HCT116 (cell line): Measurements from ENCODE around the gene PRR23B. TPM values are rescaled to one million over a fixed set of nuclear protein-coding genes. Genes with fewer than 3 reads are reported as not detected.

Experiments used
- ATAC-seq: fragments of 200-7000 bp; cut with Tn5 transposase; 2 replicates; pipeline ENCODE4 v1.9.1; 2020; ENCODE audit warnings: mild to moderate bottlenecking, moderate library complexity
- BruUV-seq: library from RNA; stranded (reverse); fragments of 400-500 nt; replicated peaks from 2 replicates; lab custom pipeline; 2021; lab: Mats Ljungman, UMichigan
- CTCF ChIA-PET: fragments of 300-600 bp; sonication (Branson Sonifier 250); formaldehyde crosslinking; loops from one replicate; lab custom pipeline; 2021; ENCODE audit warnings: antibody characterized with exemption; lab: Charles Lee
- POLR2A ChIA-PET: fragments of 300-600, 350-600 bp; sonication (Branson Sonifier 250); formaldehyde crosslinking; loops from one replicate; lab custom pipeline; 2021; ENCODE audit warnings: antibody characterized with exemption; lab: Charles Lee
- RAD21 ChIA-PET, 2 experiments: fragments of 300-600 bp; sonication (Branson Sonifier 250); formaldehyde crosslinking; loops; one replicate each; lab custom pipeline; 2023; ENCODE audit warnings: low total read pairs in 2 of 2; ENCODE audit not compliant: uncharacterized antibody in 2 of 2, unreplicated experiment in 2 of 2, low non-redundant PET in 1 of 2; lab: Charles Lee
- DNase-seq: peaks from one replicate; pipeline ENCODE4 v3.0.0-alpha.2; 2010; ENCODE audit warnings: low read depth, low spot score
- H2AFZ ChIP-seq: fragments of 200-600 bp; shearing (Covaris generic), sonication (generic); 2 replicates; pipeline ENCODE4 v1.6.1; 2017; ENCODE audit warnings: low read depth, mixed run types, mixed read lengths, antibody characterized with exemption, low read length; ENCODE audit not compliant: poor library complexity, severe bottlenecking
- H3K27ac ChIP-seq: 2 replicates; pipeline ENCODE4 v1.5.1; 2012; ENCODE audit warnings: low read depth, low read length
- H3K27me3 ChIP-seq: fragments of 200-600 bp; sonication (generic); 2 replicates; pipeline ENCODE4 v1.6.1; 2016; ENCODE audit warnings: mixed run types, low read length, mixed read lengths; ENCODE audit not compliant: insufficient read depth
- H3K36me3 ChIP-seq, 2 experiments: fragments of 200-500 bp in 1 of 2; fragments of 200-600 bp in 1 of 2; sonication (Bioruptor generic) in 1 of 2; sonication (generic) in 1 of 2; 2 replicates each; pipeline versions ENCODE4 v1.5.1 to v1.6.1; 2014 to 2016; ENCODE audit warnings: low read length in 2 of 2, inconsistent platforms in 1 of 2, mixed read lengths in 1 of 2, mixed run types in 1 of 2; ENCODE audit not compliant: insufficient read depth in 2 of 2, control insufficient read depth in 1 of 2
- H3K4me1 ChIP-seq, 2 experiments: fragments of 200-600 bp in 1 of 2; sonication (generic) in 1 of 2; 2 replicates each; pipeline versions ENCODE4 v1.5.1 to v1.6.1; 2012 to 2017; ENCODE audit warnings: low read length in 2 of 2, inconsistent platforms in 1 of 2, mild to moderate bottlenecking in 1 of 2, mixed read lengths in 1 of 2, mixed run types in 1 of 2, moderate library complexity in 1 of 2; ENCODE audit not compliant: insufficient read depth in 2 of 2, control insufficient read depth in 1 of 2
- H3K4me2 ChIP-seq: fragments of 200-600 bp; sonication (generic); 2 replicates; pipeline ENCODE4 v1.6.1; 2017; ENCODE audit warnings: mixed run types, low read length, mixed read lengths
- H3K4me3 ChIP-seq, 2 experiments: fragments of 200-600 bp in 1 of 2; sonication (generic) in 1 of 2; replicated peaks in 1 of 2; 2 replicates each; pipeline ENCODE4 v1.5.1; 2011 to 2016; ENCODE audit warnings: low read length in 2 of 2, control low read depth in 1 of 2, low read depth in 1 of 2, mild to moderate bottlenecking in 1 of 2, mixed read lengths in 1 of 2, mixed run types in 1 of 2
- H3K79me2 ChIP-seq: fragments of 200-600 bp; sonication (generic); 2 replicates; pipeline ENCODE4 v1.6.1; 2017; ENCODE audit warnings: mild to moderate bottlenecking, mixed run types, low read length, moderate library complexity, mixed read lengths; ENCODE audit not compliant: insufficient read depth
- H3K9ac ChIP-seq: fragments of 200-600 bp; sonication (generic); 2 replicates; pipeline ENCODE4 v1.6.1; 2016; ENCODE audit warnings: low read length, mixed read lengths
- H3K9me2 ChIP-seq: fragments of 200-600 bp; sonication (generic), shearing (Covaris generic); 2 replicates; pipeline ENCODE4 v1.6.1; 2017; ENCODE audit warnings: mixed run types, mild to moderate bottlenecking, moderate library complexity; ENCODE audit not compliant: insufficient read depth
- H3K9me3 ChIP-seq, 2 experiments: fragments of 200-500 bp in 1 of 2; fragments of 200-600 bp in 1 of 2; sonication (Bioruptor generic) in 1 of 2; sonication (generic) in 1 of 2; 2 replicates each; pipeline ENCODE4 v1.6.1; 2014 to 2017; ENCODE audit warnings: low read length in 2 of 2, mixed read lengths in 2 of 2, inconsistent platforms in 1 of 2, low read depth in 1 of 2, mild to moderate bottlenecking in 1 of 2, mixed run types in 1 of 2, moderate library complexity in 1 of 2; ENCODE audit not compliant: control insufficient read depth in 1 of 2, insufficient read depth in 1 of 2
- H4K20me1 ChIP-seq: fragments of 200-600 bp; sonication (generic), shearing (Covaris generic); 2 replicates; pipeline ENCODE4 v1.6.1; 2017; ENCODE audit warnings: mixed run types, mild to moderate bottlenecking, moderate library complexity; ENCODE audit not compliant: insufficient read depth
- CBX3 ChIP-seq: IDR thresholded peaks from 2 replicates; pipeline ENCODE4 v1.6.1; 2012; ENCODE audit warnings: low read depth
- ELF1 ChIP-seq: IDR thresholded peaks from 2 replicates; pipeline ENCODE4 v1.6.1; 2012; ENCODE audit warnings: low read depth, borderline replicate concordance
- EZH2 ChIP-seq: fragments of 200-600 bp; sonication (generic); IDR thresholded peaks from 2 replicates; pipeline ENCODE4 v1.6.1; 2017; ENCODE audit warnings: antibody characterized with exemption, mixed run types
- EZH2phosphoT487 ChIP-seq: fragments of 200-600 bp; IDR thresholded peaks from 2 replicates; pipeline ENCODE4 v1.6.1; 2018; ENCODE audit warnings: antibody characterized with exemption, borderline replicate concordance
- FOSL1 ChIP-seq: IDR thresholded peaks from 2 replicates; pipeline ENCODE4 v1.6.1; 2012; ENCODE audit warnings: low read depth
- JUND ChIP-seq: IDR thresholded peaks from 2 replicates; pipeline ENCODE4 v1.6.1; 2012
- POLR2A ChIP-seq: IDR thresholded peaks from 2 replicates; pipeline ENCODE4 v1.7.0; 2011; ENCODE audit warnings: borderline replicate concordance; ENCODE audit not compliant: insufficient read depth, insufficient read length; ENCODE audit errors: extremely low read depth
- RAD21 ChIP-seq: IDR thresholded peaks from 2 replicates; pipeline ENCODE4 v1.6.1; 2012; ENCODE audit warnings: low read depth, mild to moderate bottlenecking
- SP1 ChIP-seq: IDR thresholded peaks from 2 replicates; pipeline ENCODE4 v1.6.1; 2012; ENCODE audit warnings: low read depth
- SRF ChIP-seq: IDR thresholded peaks from 2 replicates; pipeline ENCODE4 v1.6.1; 2012; ENCODE audit warnings: low read depth
- YY1 ChIP-seq: IDR thresholded peaks from 2 replicates; pipeline ENCODE4 v1.6.1; 2011; ENCODE audit warnings: low read length, low read depth, moderate library complexity, mild to moderate bottlenecking; ENCODE audit not compliant: insufficient replicate concordance; ENCODE audit errors: extremely low read depth
- ZFX ChIP-seq: fragments of 450-650 bp; IDR thresholded peaks from 2 replicates; pipeline ENCODE4 v1.6.1; 2017
- intact Hi-C: fragments of 100-400 bp; cut with micrococcal nuclease; formaldehyde crosslinking; loops from 2 replicates; pipeline ENCODE4 v1.10.0; 2022
- total RNA-seq: library from RNA; stranded (reverse); gene quantifications from one replicate; pipeline ENCODE4 v1.2.1, GENCODE V29; 2021; ENCODE audit not compliant: unreplicated experiment
- TF ChIP-seq, protein P1 (sequence below): IDR thresholded peaks from 2 replicates; pipeline ENCODE4 v1.6.1; 2011; ENCODE audit warnings: mild to moderate bottlenecking, low read length, moderate library complexity; ENCODE audit not compliant: insufficient replicate concordance; ENCODE audit errors: extremely low read depth
- TF ChIP-seq, protein P2 (sequence below), 3 experiments: fragments of 200-600 bp in 1 of 3; sonication (generic) in 1 of 3; IDR thresholded peaks in 2 of 3; conservative IDR thresholded peaks in 1 of 3; 2 replicates each; pipeline ENCODE4 v1.5.1; 2012 to 2017; ENCODE audit warnings: low read depth in 2 of 3, low read length in 2 of 3, antibody characterized with exemption in 1 of 3, borderline replicate concordance in 1 of 3, control low read depth in 1 of 3, mild to moderate bottlenecking in 1 of 3, mixed read lengths in 1 of 3, mixed run types in 1 of 3, moderate library complexity in 1 of 3; ENCODE audit not compliant: insufficient read depth in 1 of 3
- TF ChIP-seq, protein P3 (sequence below): IDR thresholded peaks from 2 replicates; pipeline ENCODE4 v1.6.1; 2012; ENCODE audit warnings: low read depth
- TF ChIP-seq, protein P4 (sequence below): IDR thresholded peaks from 2 replicates; pipeline ENCODE4 v1.6.1; 2012

Gene PRR23B
- total RNA-seq, 1 experiment from 2014 or later: not detected

DNA sequence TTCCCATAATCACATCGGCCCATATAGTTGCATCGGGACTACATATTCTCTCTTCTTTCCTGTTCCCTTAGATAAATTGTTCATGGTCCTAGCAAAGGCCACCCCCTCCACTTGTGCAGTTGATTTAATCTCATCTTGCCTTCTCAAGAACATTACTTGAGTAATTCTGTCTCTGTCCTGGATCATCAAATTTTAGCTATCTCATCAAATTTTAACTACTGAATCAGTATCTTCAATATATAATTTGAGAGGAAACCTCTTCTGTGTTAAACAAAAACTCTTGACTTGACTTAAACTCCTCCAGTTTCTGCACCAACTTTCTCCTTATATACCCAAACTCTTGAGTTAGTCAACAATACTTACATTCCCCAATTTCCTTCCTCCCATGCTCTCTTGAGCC, 4.2 kb upstream of the PRR23B start:
- no TSS peak for BruUV-seq
- Histone ChIP-seq H3K27ac (no peak overlapping the region), H3K36me3 (no peaks in the 10 kb centered on the region), H2AFZ (no peak overlapping the region), H3K27me3 (no peaks in the 10 kb centered on the region), H3K9me3 (no peaks in the 10 kb centered on the region; a peak in 1 of 4 replicates), H3K79me2 (no peaks in the 10 kb centered on the region), H4K20me1 (no peaks in the 10 kb centered on the region), H3K4me3 (no peak overlapping the region), H3K9me2 (no peaks in the 10 kb centered on the region), H3K4me2 (no peak overlapping the region), H3K4me1 (no peaks in the 10 kb centered on the region), H3K9ac (no peak overlapping the region)
- DNase-seq: no peak
- ChIA-PET RAD21 (no interaction called here), CTCF (no interaction called here), POLR2A (no interaction called here)
- no peak for TF ChIP-seq ZFX
- TF ChIP-seq EZH2phosphoT487: no peak
- no peak for TF ChIP-seq JUND
- no peak for TF ChIP-seq RAD21
- TF ChIP-seq, protein P1, sequence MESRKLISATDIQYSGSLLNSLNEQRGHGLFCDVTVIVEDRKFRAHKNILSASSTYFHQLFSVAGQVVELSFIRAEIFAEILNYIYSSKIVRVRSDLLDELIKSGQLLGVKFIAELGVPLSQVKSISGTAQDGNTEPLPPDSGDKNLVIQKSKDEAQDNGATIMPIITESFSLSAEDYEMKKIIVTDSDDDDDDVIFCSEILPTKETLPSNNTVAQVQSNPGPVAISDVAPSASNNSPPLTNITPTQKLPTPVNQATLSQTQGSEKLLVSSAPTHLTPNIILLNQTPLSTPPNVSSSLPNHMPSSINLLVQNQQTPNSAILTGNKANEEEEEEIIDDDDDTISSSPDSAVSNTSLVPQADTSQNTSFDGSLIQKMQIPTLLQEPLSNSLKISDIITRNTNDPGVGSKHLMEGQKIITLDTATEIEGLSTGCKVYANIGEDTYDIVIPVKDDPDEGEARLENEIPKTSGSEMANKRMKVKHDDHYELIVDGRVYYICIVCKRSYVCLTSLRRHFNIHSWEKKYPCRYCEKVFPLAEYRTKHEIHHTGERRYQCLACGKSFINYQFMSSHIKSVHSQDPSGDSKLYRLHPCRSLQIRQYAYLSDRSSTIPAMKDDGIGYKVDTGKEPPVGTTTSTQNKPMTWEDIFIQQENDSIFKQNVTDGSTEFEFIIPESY: no peak
- TF ChIP-seq FOSL1: no peak
- no peak for TF ChIP-seq SRF
- no peak for TF ChIP-seq POLR2A
- no peak for TF ChIP-seq SP1
- TF ChIP-seq ELF1: no peak
- TF ChIP-seq, protein P2, sequence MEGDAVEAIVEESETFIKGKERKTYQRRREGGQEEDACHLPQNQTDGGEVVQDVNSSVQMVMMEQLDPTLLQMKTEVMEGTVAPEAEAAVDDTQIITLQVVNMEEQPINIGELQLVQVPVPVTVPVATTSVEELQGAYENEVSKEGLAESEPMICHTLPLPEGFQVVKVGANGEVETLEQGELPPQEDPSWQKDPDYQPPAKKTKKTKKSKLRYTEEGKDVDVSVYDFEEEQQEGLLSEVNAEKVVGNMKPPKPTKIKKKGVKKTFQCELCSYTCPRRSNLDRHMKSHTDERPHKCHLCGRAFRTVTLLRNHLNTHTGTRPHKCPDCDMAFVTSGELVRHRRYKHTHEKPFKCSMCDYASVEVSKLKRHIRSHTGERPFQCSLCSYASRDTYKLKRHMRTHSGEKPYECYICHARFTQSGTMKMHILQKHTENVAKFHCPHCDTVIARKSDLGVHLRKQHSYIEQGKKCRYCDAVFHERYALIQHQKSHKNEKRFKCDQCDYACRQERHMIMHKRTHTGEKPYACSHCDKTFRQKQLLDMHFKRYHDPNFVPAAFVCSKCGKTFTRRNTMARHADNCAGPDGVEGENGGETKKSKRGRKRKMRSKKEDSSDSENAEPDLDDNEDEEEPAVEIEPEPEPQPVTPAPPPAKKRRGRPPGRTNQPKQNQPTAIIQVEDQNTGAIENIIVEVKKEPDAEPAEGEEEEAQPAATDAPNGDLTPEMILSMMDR (IDR thresholded peaks at IDR 0.05 in 2 of 3, conservative IDR thresholded peaks at IDR 0.05 in 1 of 3; ENCODE audit: borderline replicate concordance in 1 of 3, insufficient read depth in 1 of 3, low read depth in 2 of 3, low read length in 2 of 3): no peak
- no peak for TF ChIP-seq CBX3
- no peak for TF ChIP-seq EZH2
- TF ChIP-seq YY1: no peak
- TF ChIP-seq, protein P3, sequence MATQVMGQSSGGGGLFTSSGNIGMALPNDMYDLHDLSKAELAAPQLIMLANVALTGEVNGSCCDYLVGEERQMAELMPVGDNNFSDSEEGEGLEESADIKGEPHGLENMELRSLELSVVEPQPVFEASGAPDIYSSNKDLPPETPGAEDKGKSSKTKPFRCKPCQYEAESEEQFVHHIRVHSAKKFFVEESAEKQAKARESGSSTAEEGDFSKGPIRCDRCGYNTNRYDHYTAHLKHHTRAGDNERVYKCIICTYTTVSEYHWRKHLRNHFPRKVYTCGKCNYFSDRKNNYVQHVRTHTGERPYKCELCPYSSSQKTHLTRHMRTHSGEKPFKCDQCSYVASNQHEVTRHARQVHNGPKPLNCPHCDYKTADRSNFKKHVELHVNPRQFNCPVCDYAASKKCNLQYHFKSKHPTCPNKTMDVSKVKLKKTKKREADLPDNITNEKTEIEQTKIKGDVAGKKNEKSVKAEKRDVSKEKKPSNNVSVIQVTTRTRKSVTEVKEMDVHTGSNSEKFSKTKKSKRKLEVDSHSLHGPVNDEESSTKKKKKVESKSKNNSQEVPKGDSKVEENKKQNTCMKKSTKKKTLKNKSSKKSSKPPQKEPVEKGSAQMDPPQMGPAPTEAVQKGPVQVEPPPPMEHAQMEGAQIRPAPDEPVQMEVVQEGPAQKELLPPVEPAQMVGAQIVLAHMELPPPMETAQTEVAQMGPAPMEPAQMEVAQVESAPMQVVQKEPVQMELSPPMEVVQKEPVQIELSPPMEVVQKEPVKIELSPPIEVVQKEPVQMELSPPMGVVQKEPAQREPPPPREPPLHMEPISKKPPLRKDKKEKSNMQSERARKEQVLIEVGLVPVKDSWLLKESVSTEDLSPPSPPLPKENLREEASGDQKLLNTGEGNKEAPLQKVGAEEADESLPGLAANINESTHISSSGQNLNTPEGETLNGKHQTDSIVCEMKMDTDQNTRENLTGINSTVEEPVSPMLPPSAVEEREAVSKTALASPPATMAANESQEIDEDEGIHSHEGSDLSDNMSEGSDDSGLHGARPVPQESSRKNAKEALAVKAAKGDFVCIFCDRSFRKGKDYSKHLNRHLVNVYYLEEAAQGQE: no peak
- TF ChIP-seq, protein P4, sequence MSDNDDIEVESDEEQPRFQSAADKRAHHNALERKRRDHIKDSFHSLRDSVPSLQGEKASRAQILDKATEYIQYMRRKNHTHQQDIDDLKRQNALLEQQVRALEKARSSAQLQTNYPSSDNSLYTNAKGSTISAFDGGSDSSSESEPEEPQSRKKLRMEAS: no peak
- ATAC-seq: no peak
- intact Hi-C loops: no loop called here
